ENCODE data around the gene NRAP.

NRAP gene

DNA sequence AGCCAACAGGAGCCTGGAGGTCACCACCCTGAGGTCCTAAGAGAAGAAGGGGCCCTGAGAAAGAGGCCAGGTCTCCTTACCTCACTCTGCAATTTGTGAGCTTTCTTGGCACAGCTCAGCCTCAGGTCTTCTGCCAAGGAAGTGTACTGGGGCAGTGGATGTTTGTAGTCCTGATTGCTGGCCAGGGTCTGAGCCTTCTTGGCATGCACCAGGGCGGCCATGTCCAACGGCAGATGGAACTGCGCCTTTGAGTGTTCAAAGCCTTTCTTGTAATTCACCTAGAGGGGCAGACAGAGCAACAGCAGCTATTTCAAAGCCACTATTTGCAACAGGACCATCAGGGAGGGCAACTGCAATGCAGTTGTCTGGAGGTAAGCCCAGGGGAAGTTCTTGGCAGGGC is 51.7 kb downstream of the NRAP start:
- no peak for DNase-seq (ENCODE audit: low read depth in 2 of 3, low spot score in 1 of 3)

DNA sequence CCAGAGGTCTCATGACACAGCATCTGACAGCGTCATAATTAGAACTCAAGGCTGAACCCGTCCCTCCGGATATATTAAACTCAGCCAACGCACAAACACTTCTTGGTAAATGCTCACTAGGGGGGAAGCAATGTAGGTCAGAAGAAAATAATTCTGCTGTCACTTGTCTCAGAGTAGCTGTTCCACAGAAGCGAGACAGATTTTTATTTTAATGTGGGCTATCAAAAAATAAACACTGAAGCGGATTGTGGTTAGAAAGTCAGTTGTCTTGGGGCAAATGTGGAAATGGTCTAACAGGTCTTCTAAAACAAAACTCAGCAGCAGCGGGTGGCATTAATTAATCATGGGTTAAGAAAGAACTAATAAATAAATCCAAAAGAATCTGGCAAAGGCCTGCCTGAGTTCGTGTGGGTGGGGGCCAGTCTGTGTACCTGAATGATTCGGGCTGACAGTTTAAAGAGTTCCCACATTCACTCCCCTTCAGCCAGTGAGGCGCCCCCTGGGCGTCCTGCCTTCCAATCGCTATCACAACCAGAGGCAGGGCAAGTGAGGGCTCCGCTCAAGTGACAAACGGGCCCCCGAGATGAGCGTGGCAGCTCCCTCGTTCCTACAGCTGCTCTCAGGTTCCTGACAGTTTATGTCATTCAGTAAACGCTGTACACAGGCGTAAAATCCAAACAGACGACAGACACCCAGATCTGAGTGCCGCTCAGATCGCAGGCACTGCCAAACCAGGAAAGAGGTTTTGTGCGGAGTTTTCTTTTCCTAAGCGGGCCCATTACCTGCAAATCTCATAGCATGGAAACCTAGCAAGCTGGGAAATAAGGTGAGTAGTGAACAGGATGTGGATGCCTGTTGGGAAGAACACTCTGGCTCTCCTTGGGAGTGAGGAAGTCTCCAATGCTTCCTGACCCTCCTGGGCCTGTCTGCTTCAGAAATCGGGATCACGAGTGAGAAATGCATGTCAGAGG is 52.9 kb downstream of the NRAP start:
- no peak for DNase-seq (ENCODE audit: low read depth in 2 of 3, low spot score in 1 of 3)

DNA sequence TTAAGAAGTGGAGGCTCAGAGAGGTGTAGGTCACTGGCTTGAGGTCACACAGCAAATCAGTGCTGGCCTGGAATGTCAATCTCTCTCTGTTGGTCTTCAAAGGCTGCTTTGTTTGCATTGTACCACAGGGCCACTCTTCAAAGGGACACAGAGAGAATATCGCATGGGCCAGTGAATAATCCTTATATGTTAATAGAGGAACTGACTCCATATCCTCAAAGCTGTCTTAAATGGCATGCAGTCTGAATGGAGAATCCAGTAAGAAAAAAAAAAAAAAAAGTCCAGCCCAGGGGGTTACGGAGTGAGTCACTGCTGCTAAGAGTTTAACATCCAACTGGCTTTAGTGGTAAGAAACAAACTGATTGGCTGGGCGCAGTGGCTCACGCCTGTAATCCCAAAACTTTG is 54.1 kb downstream of the NRAP start:
- no peak for DNase-seq (ENCODE audit: low read depth in 2 of 3, low spot score in 1 of 3)

DNA sequence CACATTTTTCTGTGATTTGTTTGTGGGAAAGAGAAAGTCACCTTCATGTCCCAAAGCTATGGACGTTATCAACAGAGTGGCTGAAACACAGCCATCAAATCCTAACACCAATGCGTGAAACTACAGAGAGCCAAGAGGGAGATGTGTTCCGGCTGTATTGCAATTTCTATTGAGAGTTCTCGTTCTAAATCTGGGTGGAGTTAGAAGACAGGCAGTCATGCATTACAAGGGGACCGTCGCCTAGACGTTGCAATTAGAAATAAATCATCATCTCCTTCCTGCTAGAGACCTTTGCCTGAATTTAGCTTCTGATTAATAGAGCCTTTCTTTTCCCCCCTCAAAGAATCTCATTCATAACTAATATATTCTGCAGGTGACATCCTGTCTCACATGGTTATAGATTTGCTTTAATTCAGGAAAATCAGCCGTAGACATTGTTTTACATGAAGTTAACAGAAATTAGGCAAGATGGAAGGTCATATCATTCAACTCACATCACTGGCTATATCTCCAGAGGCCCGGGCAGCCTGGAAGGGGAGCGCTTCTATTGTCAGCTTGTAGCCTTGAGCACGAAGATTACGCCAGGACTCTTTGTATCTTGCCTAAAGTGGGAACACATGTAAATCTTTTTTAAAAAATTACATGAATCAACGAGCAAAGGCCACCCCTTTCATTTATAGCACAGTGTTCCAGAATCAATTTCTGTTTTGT is 58.4 kb downstream of the NRAP start:
- DNase-seq (ENCODE audit: low read depth in 2 of 3, low spot score in 1 of 3) = no peak

DNA sequence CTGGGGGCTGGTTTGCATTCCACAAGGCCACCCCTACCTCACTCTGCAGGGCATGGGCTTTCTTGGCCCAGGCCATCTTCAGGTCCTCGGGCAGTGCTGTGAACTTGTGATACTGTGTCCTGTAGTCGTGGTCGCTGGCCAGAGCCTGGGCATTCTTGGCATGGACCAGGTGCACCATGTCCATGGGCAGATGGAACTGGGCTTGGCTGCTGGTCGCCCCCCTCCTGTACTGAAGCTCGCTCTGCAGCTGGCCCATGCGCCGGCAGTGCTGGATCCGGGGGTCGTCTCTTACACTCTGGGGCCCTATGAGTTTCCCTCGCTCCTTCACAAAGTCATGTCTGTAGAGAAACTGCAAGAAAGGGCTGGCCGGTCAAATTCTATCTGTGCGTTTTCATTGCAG is 59.3 kb downstream of the NRAP start:
- DNase-seq (ENCODE audit: low read depth in 2 of 3, low spot score in 1 of 3) = no peak

DNA sequence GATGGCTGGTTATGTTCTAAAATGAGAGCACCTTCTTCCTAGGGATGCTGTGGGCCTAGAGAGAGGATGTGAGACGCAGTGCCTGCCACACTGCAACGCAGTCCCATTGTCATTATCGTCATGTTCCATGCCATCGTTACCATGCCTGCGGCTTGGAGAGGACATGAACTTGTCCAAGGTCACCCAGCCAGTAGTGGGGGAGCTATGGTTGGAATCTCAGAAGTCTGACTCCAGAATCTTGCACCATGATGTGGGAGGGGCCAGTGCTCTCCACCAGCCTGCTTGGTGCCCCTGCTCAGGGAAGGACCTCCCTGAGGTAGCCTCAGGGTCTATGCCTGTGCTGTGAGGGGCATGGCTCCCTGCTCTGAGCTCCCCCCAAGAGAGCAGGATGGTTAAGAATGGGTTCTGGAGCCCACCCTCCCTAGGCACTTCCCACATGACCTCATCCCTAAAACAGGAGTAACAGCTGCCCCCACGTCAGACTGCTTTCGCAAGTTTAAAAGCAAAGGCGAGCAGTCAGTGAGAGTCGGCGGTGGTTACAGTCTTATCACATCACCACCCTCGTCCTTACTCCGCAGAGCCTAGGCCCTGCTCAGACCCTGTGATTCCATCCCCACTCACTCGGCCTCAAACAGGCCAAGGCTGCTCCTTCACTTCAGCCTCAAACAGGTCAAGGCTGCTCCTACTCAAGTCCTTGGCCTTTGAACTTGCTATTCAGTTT is 60.6 kb downstream of the NRAP start:
- no peak for DNase-seq (ENCODE audit: low read depth in 2 of 3, low spot score in 1 of 3)

DNA sequence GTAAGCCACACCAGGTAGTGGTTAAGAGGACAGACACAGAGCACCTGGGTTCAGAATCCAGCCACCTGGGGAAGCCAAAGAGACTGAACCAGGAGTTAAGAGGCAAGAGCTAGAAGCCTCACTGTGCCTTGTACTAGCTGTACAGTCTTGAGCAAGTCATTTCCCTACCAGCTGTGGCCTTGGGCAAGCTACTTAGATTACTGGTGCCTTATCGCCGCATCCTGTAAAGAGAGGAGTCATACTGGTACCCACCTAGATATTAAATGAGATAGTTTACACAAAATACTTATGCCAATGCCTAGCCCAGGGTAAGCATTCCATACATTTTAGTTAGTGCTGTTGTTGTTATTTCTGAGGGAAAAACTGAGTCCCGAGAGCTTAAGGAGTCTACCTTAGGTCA is 63.3 kb downstream of the NRAP start:
- DNase-seq (ENCODE audit: low read depth in 2 of 3, low spot score in 1 of 3) = no peak

DNA sequence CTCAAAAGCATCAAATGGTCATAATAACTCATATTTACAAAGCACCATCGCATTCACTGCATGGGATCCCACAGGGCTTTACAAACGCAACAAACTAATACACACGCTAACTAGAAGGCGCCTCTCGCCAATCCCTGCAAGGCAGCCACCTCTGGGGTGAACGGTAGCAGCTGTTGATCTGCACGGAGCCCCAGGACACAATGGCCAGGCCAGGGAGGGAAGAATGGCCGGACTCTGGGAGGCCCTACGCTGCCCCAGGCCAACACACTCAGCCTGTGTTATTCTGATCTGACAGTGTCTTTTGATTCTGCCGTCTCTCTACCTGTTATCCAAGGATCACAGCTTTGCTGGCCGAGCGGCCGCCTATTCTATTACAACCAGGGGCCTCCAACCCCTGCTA is 69.2 kb downstream of the NRAP start:
- DNase-seq (ENCODE audit: low read depth in 2 of 3, low spot score in 1 of 3) = no peak

DNA sequence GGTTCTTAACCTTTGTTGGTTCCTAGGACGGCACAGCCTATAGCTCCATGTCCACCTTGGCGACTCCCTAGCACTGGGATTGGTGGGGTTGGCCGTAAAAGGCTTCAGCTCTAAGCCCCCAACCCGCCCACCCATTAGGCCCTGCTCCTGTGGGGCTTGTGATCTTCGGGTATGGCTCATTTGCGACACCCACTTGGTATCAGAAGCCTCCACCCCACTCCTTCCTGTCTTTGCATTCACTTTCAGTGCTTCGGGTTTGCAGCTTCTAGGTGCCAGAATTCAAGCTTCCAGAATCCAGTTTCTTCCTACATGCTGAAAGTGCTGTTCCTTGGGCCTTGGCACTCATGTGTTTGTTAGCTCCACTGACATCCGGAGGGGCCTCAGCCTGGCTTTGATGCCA is 71.5 kb downstream of the NRAP start:
- no peak for DNase-seq (ENCODE audit: low read depth in 2 of 3, low spot score in 1 of 3)

DNA sequence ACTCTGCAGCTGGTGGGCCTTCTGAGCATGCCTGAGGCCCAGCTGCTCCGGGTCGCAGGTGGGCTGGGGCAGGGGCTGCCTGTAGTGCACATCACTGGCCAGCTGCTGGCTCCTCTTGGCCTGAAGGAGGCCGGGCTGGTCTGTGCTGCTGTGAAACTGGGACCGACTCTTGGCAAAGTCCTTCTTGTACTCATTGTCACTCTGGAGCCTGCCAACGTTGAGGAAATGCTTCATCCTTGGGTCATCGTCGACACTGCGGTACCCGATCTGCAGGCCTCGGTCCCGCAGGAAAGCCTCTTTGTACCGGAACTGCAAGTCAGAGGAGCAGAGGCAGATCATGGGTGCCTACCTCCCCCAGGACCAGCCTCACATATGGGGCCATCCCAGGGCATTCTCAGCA is 73.3 kb downstream of the NRAP start:
- no peak for DNase-seq (ENCODE audit: low read depth in 2 of 3, low spot score in 1 of 3)

DNA sequence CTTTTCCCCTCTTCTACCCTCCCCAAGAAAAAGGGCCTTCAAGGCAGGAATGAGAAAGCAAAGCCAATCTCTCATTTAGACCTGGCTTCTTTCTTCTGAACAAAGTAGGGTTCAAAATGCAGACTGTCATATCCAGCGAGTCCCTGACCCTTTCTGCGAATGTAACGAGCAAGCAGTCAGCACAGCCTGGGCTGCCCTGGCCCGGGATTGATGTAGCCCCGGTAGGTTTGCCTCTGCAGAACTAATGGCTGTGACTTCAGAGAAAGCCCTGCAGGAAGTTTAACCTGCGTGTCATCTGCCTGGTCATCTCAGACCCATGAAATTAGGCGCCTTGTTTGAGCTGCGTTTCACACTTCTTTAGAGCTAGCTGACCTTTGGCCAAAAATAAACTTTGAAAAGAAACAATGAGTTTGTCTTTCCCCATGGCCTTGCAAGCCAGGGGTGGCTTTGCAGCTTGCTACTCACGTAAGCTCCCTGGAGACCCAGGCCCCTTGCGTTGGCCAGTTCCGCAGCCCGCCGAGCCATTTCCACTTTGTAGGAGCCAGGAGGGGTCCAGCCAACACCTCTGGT is 74.6 kb downstream of the NRAP start:
- no peak for DNase-seq (ENCODE audit: low read depth in 2 of 3, low spot score in 1 of 3)

DNA sequence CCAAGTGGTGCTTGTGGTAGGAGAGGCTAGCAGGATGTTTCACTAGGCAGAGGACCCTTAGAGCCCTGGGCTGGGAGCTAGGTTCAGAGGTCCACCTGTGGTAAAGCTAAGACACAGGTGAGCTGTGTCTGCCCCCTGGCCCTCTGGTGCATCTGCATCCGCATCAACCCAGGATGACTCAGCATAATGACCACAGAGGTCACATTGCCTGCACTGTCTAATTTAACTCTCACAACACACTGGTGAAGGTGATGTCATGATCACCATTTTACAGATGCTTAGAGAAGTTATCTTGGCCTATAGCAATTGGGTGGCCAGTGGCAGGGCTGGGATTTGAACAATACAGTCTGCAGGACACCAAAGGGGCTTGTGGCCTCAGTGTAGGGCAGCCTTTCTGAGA is 77.9 kb downstream of the NRAP start:
- no peak for DNase-seq (ENCODE audit: low read depth in 2 of 3, low spot score in 1 of 3)

DNA sequence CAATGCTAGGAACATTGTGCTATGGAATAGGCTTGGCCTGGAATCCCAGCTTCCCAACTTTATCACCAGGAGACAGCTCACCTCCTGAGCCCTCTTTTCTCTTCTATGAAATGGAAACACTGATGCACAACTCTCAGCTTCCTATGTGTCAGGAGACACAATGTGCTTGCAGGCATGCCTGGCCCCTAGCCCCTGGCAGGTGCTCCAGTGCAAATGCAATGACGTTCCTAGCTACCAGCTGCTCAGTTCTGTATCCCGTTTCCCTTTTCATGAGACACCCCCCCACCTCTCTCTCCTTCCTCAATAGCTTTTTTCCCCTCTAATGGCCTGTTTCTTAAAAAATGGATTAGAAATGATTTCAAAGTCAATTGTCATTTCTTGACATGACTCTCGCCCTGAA is 80.3 kb downstream of the NRAP start:
- DNase-seq (ENCODE audit: low read depth in 2 of 3, low spot score in 1 of 3) = no peak

DNA sequence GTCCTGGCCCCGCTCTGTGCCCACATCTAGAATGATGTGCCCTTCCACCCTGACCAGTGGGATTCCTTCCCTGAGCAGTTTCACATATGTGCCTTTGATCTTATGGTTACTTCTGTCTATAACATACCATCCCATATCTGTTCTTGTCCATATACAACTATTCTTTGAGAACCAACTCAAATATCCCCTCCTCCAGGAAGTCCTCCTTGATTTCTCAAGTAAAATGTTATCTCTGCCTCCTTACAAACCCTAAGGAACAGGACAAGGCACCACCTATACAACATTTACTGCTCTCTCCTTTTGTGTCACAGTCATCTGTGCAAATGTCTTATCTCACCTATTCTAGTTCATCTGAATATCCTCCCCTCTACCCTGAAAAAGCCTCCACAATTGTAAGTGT is 82.7 kb downstream of the NRAP start:
- no peak for DNase-seq (ENCODE audit: low read depth in 2 of 3, low spot score in 1 of 3)

DNA sequence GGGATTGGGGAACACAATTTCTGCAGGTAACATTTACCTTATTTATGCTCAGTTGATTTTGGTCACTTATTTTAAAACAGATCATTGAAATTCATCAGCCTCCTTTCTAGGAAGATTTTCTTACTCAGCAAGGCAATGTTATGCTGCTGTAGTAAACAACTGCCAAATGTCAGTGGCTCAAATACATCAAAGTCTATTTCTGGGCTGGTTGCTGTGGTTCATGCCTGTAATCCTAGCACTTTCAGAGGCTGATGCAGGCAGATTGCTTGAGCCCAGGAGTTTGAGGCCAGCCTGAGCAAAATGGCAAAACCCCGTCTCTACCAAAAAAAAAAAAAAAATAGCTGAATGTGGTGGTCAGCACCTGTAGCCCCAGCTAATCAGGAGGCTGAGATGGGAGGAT is 85.1 kb downstream of the NRAP start:
- DNase-seq (ENCODE audit: low read depth in 2 of 3, low spot score in 1 of 3) = no peak

DNA sequence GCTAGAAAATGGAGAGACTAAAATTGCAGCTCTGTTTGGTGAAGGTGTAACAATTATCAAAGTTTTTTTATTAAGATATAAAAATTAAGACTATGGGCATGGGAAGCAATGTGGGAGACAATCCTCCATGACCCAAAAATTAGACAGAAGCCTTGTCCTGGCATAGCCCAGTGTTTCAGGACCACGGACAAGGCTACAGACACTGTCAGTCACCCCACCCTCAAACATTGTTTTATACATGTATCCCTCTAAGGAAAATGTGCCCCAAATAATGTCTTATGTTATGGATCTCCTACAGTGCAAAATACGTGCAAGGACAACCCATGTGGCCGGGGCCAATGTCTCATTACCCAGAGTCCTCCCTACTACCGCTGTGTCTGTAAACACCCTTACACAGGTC is 87.0 kb downstream of the NRAP start:
- DNase-seq (ENCODE audit: low read depth in 2 of 3, low spot score in 1 of 3) = no peak

DNA sequence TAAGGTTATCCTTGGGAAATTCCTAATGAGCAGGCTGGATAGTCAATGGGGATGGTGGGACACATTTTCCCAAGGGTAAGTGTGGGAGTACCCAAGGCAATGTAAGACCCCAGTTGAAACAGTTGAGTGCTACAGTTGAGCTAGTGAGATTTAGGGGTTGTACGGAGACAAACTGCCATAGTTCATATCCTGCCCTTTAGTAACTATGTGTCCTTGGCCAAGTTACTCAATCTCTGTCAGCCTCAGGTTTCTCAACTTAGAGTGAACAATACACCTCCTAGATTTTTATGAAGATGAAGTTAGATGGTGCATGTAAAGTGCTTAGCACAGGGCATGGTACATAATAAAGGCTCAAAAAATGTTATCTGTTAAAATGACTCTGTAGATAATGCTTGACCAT is 90.5 kb downstream of the NRAP start:
- DNase-seq (ENCODE audit: low read depth in 2 of 3, low spot score in 1 of 3) = no peak

DNA sequence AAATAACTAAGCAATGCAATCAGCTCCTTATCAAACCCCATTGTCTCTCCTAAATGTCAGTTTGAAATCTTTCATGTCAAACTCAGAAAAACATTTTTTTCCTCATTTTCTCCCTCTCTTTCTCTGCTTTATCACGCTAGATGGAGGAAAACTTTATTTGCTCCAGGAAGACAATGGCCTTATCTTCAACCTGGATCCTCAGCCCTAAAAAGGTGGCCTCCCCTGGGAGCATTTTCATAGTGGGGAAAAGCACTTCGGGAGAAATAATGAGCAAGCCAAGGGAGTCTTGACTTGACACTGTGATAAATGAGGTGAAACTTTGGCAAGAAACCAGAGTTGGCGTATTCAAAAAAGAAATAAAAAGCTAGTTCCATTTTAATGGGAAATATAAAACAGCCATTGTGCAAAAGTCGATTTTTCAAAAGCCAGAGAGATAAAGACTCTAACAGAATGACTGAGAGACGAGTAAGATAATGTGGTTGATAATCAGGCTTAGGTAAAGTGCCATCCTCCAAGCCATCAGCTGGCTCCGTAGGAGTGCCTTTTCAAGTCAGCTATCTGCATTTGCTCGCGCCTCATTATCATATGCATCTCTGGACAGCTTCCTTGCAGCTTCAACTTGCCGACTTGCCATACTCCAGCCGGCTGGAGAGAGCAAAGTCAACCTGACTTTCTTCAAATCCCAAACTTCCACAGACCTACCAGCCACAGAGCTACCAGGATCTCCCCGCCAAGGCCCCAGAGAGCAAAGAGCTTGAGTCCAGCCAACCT is 91.1 kb downstream of the NRAP start:
- no peak for DNase-seq (ENCODE audit: low read depth in 2 of 3, low spot score in 1 of 3)

DNA sequence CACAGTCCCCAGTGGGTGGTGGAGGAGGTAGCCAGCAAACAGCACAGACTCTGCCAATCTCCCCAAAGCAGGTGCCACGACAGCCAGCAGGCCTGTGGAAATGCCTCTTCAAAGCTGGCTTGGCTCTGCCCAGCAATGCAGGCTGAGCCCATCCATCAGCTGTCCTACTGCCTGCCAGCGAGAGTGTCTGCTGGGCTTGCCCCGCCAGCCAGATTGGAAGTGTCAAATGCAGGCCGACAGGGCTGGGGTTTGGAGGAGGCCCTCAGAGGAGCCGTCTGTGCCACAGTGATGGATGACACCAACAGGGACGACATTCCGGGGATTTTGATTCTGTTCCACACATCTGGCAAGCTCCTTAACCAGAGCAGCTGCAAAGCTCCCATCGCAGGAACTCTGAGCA is 94.3 kb downstream of the NRAP start:
- no peak for DNase-seq (ENCODE audit: low read depth in 2 of 3, low spot score in 1 of 3)

DNA sequence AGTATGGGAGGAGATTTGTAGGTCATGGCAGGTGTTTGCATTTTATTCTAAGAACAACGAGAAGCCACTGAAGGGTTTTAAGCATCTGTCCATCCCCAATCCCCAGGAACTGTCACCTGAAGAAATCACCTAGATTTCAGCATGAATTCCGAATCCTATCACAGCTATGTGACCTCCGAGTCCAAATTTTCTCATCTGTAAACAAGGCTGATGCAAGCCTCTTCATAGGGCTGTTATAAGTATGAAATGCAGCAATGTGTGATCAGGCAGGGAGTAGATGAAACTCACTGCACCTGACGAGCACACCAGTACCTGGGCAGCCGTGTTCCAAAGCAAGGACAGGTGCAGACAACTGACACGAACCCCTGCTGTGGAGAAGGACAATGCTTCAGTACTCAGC is 97.0 kb downstream of the NRAP start:
- no peak for DNase-seq (ENCODE audit: low read depth in 2 of 3, low spot score in 1 of 3)

DNA sequence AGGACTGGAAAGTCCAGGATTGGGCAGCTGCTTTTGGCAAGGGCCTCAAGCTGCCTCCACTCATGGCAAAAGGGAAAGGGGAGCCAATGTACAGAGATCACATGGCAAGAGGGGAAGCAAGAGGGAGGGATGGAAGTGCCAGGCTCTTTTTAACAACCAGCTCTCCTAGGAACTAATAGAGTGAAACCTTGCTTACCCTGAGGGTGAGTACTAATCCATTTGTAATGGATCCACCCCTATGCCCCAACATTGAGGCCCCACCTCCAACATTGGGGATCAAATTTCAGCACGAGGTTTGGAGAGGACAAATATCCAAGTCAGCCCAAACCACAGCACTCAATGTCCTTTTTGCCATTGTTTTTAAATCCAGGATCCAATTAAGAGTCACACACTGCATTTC is 98.5 kb downstream of the NRAP start:
- no peak for DNase-seq (ENCODE audit: low read depth in 2 of 3, low spot score in 1 of 3)

Data from stimulated activated CD4-positive, alpha-beta T cell treated with anti-CD3 and anti-CD28 coated beads, Interleukin-12 subunit alpha, Interleukin-12 subunit beta, amount 100 ng/mL, for 48 hours (primary cell).